Measurements from ENCODE around the gene HK2. TPM values are rescaled to one million over a fixed set of nuclear protein-coding genes. Genes with fewer than 3 reads are reported as not detected.

Gene HK2
- total and polyA plus RNA-seq, 7 experiments from 2014 or later: 3.6 to 74.6 (median 12.1) TPM

DNA sequence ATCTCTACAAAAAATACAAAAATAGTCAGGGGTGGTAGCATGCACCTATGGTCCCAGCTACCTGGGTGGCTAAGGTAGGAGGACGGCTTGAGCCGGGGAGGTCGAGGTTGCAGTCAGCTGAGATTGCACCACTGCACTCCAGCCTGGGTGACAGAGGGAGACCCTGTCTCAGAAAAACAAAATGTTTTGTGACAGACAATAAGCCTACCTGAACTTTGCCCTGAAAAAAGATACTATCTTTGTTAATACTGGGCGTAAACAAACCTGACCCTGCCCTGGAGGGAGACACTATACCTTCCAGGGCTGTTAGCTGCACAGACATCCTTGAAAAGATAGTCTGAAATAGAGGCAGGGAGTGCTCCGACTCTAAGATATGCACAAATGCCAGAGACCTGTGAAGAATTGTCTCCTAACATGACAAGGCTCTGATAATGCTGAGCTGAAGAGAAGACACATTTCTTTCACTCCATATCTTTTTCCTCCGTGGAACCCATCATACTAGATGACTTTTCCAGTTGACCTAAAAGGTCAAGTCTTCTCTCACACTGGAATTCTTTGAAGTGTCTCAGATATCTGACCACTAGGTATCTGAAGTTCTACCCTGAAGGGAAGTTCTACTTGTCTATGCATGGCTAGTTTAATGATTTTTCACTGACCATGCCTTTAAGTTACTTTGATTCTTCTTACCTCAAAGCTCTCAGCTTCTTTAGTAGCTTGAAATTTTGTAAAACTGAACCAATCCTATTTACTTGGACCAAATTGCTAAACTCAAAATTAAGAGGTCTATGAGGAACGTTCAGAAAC, 20.9 kb upstream of the HK2 start:
- Mint-ChIP-seq H3K4me1 (peaks cover 4 to 14% (median 10%) of the 10 kb centered on the region in 7 donors), H3K36me3 (no peaks in the 10 kb centered on the region), H3K27me3 (peaks cover 0 to 48% (median 4%) of the 10 kb centered on the region in 5 donors), H3K4me3 (no peak overlapping the region), H3K27ac (no peak overlapping the region), H3K9me3 (peaks cover 0 to 2% (median 0%) of the 10 kb centered on the region in 11 donors)
- intact Hi-C loops (cut with micrococcal nuclease): no loop called here
- H3K4me1 ChIP-seq (ENCODE audit: control insufficient read depth in 2 of 2, insufficient read depth in 2 of 2, low read length in 2 of 2): no peaks in the 10 kb centered on the region
- H3K27me3 ChIP-seq (ENCODE audit: control insufficient read depth in 2 of 2, insufficient read depth in 2 of 2, low read length in 2 of 2): no peaks in the 10 kb centered on the region
- no peak overlapping the region for H3K27ac ChIP-seq (ENCODE audit: low read depth, low read length)
- no peaks in the 10 kb centered on the region for H3K9me3 ChIP-seq (ENCODE audit: control insufficient read depth in 2 of 3, low read length in 3 of 3)
- ChIA-PET CTCF (no interaction called here), POLR2A (interaction anchor here (0.7 kb wide), 1 partner anchor 1069 kb away, joined by 3 read pairs; no protein-coding TSS in a partner anchor)
- H3K36me3 ChIP-seq (ENCODE audit: control insufficient read depth in 2 of 3, insufficient read depth in 3 of 3, low read length in 3 of 3): no peaks in the 10 kb centered on the region
- no peak overlapping the region for H3K4me3 ChIP-seq (ENCODE audit: low read length)
- DNase-seq: no peak
- ATAC-seq: no peak

DNA sequence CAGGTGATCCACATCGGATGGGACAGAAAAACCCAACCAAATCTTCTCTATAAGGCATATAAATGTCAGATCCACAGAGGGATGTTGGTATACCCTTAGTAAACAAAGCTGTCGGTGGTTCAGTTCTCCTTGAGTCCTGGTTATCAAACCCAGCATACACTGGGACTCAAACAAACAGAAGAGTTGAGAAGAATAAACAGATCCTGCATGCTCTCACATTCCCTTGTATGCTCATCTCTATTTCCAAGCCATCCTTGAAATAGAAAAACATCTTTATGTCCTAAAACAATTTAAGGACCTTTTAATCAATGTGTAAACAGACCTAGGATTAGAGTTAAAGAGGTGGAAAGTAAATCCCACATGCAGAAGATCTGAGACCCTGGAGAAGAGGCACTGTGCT, 19.8 kb upstream of the HK2 start:
- CTCF ChIA-PET: no interaction called here
- H3K27ac ChIP-seq (ENCODE audit: low read depth, low read length): no peak overlapping the region
- no peak for ATAC-seq

DNA sequence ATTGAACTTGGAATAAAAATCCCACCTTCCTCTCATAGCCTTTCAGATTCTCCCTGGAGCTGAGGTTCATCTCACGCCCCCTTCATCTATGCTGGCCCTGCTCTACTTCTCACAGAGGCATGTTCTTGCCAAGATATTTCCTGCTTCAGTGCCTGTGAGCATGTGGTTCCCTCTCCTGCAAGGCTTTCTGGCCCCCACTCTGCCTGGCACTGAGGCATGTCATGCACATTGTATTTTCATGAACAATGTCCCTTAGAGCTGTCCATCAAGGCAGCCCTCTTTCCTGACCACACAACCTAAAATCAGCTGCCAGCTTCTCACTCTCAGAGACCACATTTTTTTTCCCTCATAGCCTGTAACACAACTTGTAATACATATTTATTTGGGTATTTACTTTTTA, 18.0 kb upstream of the HK2 start:
- H3K4me3 ChIP-seq (ENCODE audit: low read length): no peak overlapping the region
- intact Hi-C loops (cut with micrococcal nuclease): no loop called here
- CTCF ChIA-PET: no interaction called here
- no peak overlapping the region for H3K27ac ChIP-seq (ENCODE audit: low read depth, low read length)
- no peaks in the 10 kb centered on the region for H3K4me1 ChIP-seq (ENCODE audit: control insufficient read depth in 2 of 2, insufficient read depth in 2 of 2, low read length in 2 of 2)
- no peaks in the 10 kb centered on the region for H3K36me3 ChIP-seq (ENCODE audit: control insufficient read depth in 2 of 3, insufficient read depth in 3 of 3, low read length in 3 of 3)
- Mint-ChIP-seq H3K27ac (no peak overlapping the region), H3K36me3 (no peaks in the 10 kb centered on the region), H3K4me1 (peaks cover 6 to 14% (median 10%) of the 10 kb centered on the region in 7 donors), H3K27me3 (peaks cover 0 to 42% (median 4%) of the 10 kb centered on the region in 5 donors), H3K4me3 (no peak overlapping the region), H3K9me3 (no peaks in the 10 kb centered on the region)
- ATAC-seq (no peak), DNase-seq (no peak)
- H3K9me3 ChIP-seq (ENCODE audit: control insufficient read depth in 2 of 3, low read length in 3 of 3): no peaks in the 10 kb centered on the region
- POLR2A ChIA-PET: no interaction called here
- no peaks in the 10 kb centered on the region for H3K27me3 ChIP-seq (ENCODE audit: control insufficient read depth in 2 of 2, insufficient read depth in 2 of 2, low read length in 2 of 2)

More for the DNA sequence above, 19.8 kb upstream of the HK2 start:
- H3K9me3 Mint-ChIP-seq: no peaks in the 10 kb centered on the region
- no peaks in the 10 kb centered on the region for H3K36me3 Mint-ChIP-seq
- H3K4me1 Mint-ChIP-seq: peaks cover 4 to 14% (median 10%) of the 10 kb centered on the region in 7 donors
- H3K4me1 ChIP-seq (ENCODE audit: control insufficient read depth in 2 of 2, insufficient read depth in 2 of 2, low read length in 2 of 2): no peaks in the 10 kb centered on the region
- no peak overlapping the region for H3K4me3 ChIP-seq (ENCODE audit: low read length)
- POLR2A ChIA-PET: interaction anchor here (0.7 kb wide), 1 partner anchor 13 kb away, joined by 3 read pairs; no protein-coding TSS in a partner anchor
- no peak overlapping the region for H3K4me3 Mint-ChIP-seq
- H3K27me3 Mint-ChIP-seq: peaks cover 0 to 48% (median 4%) of the 10 kb centered on the region in 5 donors
- H3K36me3 ChIP-seq (ENCODE audit: control insufficient read depth in 2 of 3, insufficient read depth in 3 of 3, low read length in 3 of 3): no peaks in the 10 kb centered on the region
- no peak for DNase-seq
- no peaks in the 10 kb centered on the region for H3K9me3 ChIP-seq (ENCODE audit: control insufficient read depth in 2 of 3, low read length in 3 of 3)
- no peak overlapping the region for H3K27ac Mint-ChIP-seq
- H3K27me3 ChIP-seq (ENCODE audit: control insufficient read depth in 2 of 2, insufficient read depth in 2 of 2, low read length in 2 of 2): no peaks in the 10 kb centered on the region
- intact Hi-C loops (cut with micrococcal nuclease): no loop called here

DNA sequence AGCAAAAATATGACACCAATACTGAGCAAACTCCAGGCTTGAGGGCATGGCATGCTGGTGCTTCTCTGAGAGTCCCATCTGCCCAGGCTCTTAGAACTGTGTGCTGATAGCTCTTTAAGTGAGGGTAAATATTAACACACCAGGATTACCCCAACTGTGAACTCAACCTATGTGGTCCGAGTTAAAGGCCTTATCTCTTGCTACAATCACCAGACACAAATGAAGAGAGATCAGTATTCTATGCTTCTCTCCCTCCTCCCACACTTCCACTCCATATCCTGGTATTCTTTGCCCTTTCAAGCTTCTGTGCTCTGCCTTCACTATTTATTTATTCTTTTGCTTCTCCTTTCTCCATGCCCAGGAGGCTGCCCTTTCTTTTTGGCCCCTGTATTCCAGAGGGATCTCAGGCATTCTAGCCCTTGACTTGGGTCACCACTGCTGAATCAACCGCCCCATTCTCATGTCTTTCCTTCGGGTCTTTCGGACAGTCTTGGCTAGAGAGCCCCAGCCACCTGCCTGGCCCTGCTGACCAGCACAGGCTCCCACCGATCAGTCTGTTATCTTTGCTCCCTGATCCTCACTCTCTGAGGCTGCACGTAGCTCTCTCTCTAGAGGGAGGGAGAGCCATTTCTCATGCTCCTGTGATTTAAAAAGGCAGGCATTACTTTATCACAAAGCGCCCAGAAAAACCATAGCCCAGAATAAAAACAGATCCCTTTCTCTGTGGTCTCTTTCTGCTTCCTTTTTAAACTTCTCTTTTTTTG, 17.2 kb upstream of the HK2 start:
- no peaks in the 10 kb centered on the region for H3K9me3 Mint-ChIP-seq
- Histone ChIP-seq H3K4me3 (ENCODE audit: low read length) (no peak overlapping the region), H3K36me3 (ENCODE audit: control insufficient read depth in 2 of 3, insufficient read depth in 3 of 3, low read length in 3 of 3) (no peaks in the 10 kb centered on the region), H3K4me1 (ENCODE audit: control insufficient read depth in 2 of 2, insufficient read depth in 2 of 2, low read length in 2 of 2) (no peaks in the 10 kb centered on the region), H3K27ac (ENCODE audit: low read depth, low read length) (no peak overlapping the region), H3K27me3 (ENCODE audit: control insufficient read depth in 2 of 2, insufficient read depth in 2 of 2, low read length in 2 of 2) (no peaks in the 10 kb centered on the region), H3K9me3 (ENCODE audit: control insufficient read depth in 2 of 3, low read length in 3 of 3) (no peaks in the 10 kb centered on the region)
- H3K36me3 Mint-ChIP-seq: no peaks in the 10 kb centered on the region
- ChIA-PET CTCF (no interaction called here), POLR2A (no interaction called here)
- intact Hi-C loops (cut with micrococcal nuclease): no loop called here
- ATAC-seq (peak; percentile 50), DNase-seq (no peak)
- H3K4me1 Mint-ChIP-seq: peaks cover 4 to 14% (median 10%) of the 10 kb centered on the region in 7 donors
- peaks cover 0 to 38% (median 0%) of the 10 kb centered on the region in 5 donors for H3K27me3 Mint-ChIP-seq
- H3K4me3 Mint-ChIP-seq: peak overlapping the region in 1 of 10 donors; percentile 33
- H3K27ac Mint-ChIP-seq: peak overlapping the region in 3 of 9 donors; percentile 16 to 68 (median 41)

DNA sequence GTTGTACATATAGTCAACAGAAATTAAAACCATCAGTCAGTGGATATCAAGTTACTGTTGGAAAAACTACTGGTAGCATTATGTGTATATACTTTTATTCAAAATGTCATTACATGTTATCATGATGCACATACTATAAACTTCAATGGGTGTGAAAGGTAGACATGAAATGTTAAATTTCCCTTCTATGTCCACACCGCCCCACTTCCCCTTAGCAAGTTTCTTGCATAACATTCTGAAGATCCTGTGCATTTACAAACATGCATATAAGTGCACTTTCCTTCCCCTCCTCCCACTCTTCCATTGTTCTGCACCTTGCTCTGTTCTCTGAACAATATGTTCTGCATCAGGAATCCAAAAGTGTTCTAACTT, 16.6 kb upstream of the HK2 start:
- ChIA-PET CTCF (no interaction called here), POLR2A (no interaction called here)
- H3K36me3 ChIP-seq (ENCODE audit: control insufficient read depth in 2 of 3, insufficient read depth in 3 of 3, low read length in 3 of 3): no peaks in the 10 kb centered on the region
- intact Hi-C loops (cut with micrococcal nuclease): no loop called here
- no peaks in the 10 kb centered on the region for H3K36me3 Mint-ChIP-seq
- no peak overlapping the region for H3K4me3 ChIP-seq (ENCODE audit: low read length)
- ATAC-seq: peak; percentile 54
- H3K27me3 ChIP-seq (ENCODE audit: control insufficient read depth in 2 of 2, insufficient read depth in 2 of 2, low read length in 2 of 2): no peaks in the 10 kb centered on the region
- H3K4me1 ChIP-seq (ENCODE audit: control insufficient read depth in 2 of 2, insufficient read depth in 2 of 2, low read length in 2 of 2): no peaks in the 10 kb centered on the region
- H3K27ac ChIP-seq (ENCODE audit: low read depth, low read length): no peak overlapping the region
- no peak overlapping the region for H3K4me3 Mint-ChIP-seq
- peaks cover 4 to 14% (median 10%) of the 10 kb centered on the region in 7 donors for H3K4me1 Mint-ChIP-seq
- no peaks in the 10 kb centered on the region for H3K9me3 Mint-ChIP-seq
- no peaks in the 10 kb centered on the region for H3K9me3 ChIP-seq (ENCODE audit: control insufficient read depth in 2 of 3, low read length in 3 of 3)
- no peak for DNase-seq
- H3K27me3 Mint-ChIP-seq: peaks cover 0 to 37% (median 0%) of the 10 kb centered on the region in 5 donors
- peak overlapping the region in 2 of 9 donors; percentile 3 to 68 for H3K27ac Mint-ChIP-seq

DNA sequence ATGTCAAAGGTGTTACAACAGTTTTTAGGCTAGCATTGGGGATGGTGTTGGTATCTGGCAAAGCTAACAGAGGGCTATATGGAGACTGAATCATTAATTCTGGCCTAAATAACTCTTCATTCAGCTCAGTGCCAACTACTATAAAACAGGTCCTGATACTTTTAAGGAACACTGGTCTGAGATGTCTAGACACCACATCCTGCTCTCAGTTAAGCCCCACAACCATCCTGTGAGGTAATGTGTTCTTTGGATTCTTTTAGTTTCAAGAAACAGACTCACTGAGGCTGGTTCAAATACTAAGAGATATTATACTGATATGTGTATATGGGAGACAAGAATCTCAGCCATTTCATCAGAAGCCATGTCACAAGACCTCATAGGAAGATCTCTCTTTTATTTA, 14.2 kb upstream of the HK2 start:
- Mint-ChIP-seq H3K27ac (no peak overlapping the region), H3K4me1 (peaks cover 6 to 14% (median 10%) of the 10 kb centered on the region in 7 donors), H3K27me3 (peaks cover 0 to 35% (median 0%) of the 10 kb centered on the region in 5 donors), H3K36me3 (no peaks in the 10 kb centered on the region), H3K9me3 (peaks cover 0 to 3% (median 0%) of the 10 kb centered on the region in 11 donors), H3K4me3 (no peak overlapping the region)
- no peak for ATAC-seq
- Histone ChIP-seq H3K9me3 (ENCODE audit: control insufficient read depth in 2 of 3, low read length in 3 of 3) (no peaks in the 10 kb centered on the region), H3K36me3 (ENCODE audit: control insufficient read depth in 2 of 3, insufficient read depth in 3 of 3, low read length in 3 of 3) (no peaks in the 10 kb centered on the region), H3K4me3 (ENCODE audit: low read length) (no peak overlapping the region), H3K27ac (ENCODE audit: low read depth, low read length) (no peak overlapping the region), H3K27me3 (ENCODE audit: control insufficient read depth in 2 of 2, insufficient read depth in 2 of 2, low read length in 2 of 2) (no peaks in the 10 kb centered on the region), H3K4me1 (ENCODE audit: control insufficient read depth in 2 of 2, insufficient read depth in 2 of 2, low read length in 2 of 2) (no peaks in the 10 kb centered on the region)
- ChIA-PET POLR2A (no interaction called here), CTCF (no interaction called here)
- DNase-seq: no peak
- intact Hi-C loops (cut with micrococcal nuclease): no loop called here
